HG03095 (cell line): ENCODE data around the gene POU3F3.

Experiments
- ATAC-seq: cut with Tn5 transposase; IDR thresholded peaks from one replicate; pipeline ENCODE4 v1.9.1; 2021; ENCODE audit warnings: moderate library complexity; ENCODE audit not compliant: unreplicated experiment

The POU3F3 gene

GRCh38 chr2:104853534-104854497 lies at the start of gene POU3F3:
POU3F3 (plus strand) TSS chr2:104854115; CDS start chr2:104855511, 1,396 bp downstream.
- ATAC-seq = peak; percentile 36

DNA sequence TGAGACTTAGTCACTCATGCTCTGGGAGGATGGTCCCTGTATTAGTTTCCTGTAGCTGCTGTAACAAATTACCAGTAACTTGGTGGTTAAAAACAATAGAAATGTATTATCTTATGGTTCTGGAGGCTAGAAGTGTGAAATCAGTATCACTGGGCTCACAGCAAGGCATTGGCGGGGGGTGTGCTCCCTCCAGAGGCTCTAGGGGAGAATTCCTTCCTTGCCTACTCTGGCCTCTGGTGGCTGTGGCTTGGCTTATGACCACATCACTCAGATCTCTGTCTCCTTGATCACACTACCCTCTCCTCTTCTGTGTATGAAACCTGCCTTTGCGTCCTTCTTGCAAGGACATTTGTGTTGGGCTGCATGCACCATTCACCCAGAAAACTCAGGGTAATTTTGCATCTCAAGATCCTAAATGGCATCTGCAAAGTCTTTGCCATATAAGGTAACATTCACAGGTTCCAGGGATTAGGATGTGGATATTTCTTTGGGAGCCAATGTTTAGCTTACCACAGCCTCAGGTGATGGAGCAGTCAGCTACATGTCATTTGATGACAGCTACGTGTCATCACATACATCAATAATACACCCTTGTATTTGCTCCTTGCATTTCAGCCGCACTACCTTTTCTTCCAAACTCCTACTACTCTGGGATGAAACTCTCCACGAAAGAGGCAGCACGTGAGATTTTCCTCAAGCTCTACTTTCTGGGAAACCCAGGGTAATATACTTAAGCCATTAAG lies 49.6 kb upstream of the POU3F3 start:
- no peak for ATAC-seq

DNA sequence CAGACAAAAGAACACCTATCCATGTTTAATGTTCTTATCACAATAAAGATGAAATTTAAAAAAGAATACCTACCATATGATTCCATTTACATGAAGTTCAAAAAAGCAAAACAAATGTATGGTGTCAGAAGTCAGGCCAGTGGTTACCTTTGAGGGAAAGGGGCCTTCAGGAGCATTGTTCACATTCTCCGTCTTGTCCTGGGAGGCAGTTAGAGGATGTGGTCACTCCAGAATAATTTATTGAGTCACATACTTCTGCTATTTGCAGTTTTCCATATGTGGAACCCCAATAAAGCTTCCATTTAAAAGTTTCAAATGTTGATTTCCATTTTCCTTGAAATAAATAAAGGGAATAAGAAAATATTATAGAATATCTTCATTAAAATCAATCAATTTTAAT lies 41.6 kb upstream of the POU3F3 start:
- ATAC-seq = no peak

DNA sequence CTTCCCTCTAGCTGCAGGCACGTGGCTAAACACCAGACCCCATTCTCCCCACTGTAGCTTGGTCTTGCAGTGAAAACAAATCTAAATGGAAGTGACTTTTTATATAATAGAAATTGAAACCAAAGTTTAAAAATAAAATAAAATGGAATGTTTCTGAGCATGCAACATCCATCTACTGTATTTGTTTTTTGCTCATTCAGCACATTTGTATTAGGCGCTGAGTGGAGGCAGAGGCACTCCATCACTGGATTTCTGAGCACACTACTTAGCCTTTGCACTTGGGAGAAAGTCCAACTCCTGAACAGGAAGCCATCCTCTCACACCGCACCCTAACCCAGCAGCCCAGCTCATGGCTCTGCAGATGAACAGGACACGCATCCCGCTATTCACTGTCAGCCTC lies 37.8 kb upstream of the POU3F3 start:
- no peak for ATAC-seq

- ATAC-seq = no peak
Measured at GRCh38 chr2:104818264-104818663, 35.7 kb upstream of the POU3F3 start.

GRCh38 chr2:104820126-104820525 lies 33.8 kb upstream of the POU3F3 start:
- no peak for ATAC-seq

DNA sequence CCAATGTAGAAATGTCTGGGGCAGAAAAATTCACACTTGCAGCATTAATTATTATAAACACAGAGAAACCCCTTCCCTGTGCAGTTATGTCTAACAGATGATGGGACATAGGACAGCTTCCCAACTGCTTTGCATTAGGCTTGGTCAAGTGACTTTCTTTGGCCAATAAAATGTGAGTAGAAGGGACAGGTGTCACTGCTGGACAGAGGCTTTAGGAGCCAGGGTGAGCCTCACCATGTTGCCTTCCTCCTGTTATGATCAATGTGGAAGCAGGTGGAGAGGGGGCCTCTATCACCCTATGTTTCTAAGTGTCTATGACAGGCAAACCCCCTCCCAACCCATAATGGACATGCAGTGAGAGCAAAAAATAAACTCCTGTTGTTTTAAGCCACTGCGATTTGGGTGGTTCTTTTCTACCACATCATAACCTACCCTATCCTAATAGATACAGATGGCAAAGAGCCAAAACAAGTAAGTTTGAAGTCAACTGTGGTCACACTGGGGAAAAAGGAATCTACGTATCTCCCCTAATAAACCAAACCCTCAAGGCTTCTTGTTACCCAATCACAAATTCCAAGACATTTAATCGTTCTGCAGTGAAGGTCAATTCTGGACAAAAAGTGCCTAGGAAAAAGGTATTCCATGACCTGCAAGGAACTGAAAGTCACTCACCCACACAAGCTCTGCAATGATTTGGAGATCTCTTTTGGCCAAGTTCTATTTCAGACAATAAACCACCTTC lies 28.6 kb upstream of the POU3F3 start:
- ATAC-seq = no peak

GRCh38 chr2:104826016-104826415 lies 27.9 kb upstream of the POU3F3 start:
- no peak for ATAC-seq

DNA sequence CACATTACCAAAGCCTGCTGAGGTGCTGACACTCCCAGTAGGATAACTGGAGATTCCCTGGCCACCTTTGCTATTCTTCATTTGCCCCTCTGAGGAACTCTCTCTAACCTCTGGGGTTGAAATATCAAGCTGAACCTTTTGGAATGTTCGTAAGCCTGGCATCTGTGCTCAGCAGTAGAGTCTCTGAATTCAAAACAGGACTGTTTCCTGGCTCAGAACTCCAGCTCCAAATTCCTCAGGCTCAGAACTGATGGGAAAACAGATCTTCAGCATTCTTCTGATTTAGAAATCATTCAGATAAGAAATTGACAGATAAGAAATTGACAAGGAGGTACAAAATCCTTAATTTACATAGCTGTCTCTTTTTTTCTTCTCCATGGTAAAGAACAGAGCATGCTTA lies 22.2 kb upstream of the POU3F3 start:
- ATAC-seq = no peak

- ATAC-seq = no peak
Measured at GRCh38 chr2:104834431-104835153, 19.3 kb upstream of the POU3F3 start.

GRCh38 chr2:104836265-104836664 lies 17.6 kb upstream of the POU3F3 start:
- no peak for ATAC-seq

GRCh38 chr2:104836841-104837240 lies 17.1 kb upstream of the POU3F3 start:
- ATAC-seq = no peak

DNA sequence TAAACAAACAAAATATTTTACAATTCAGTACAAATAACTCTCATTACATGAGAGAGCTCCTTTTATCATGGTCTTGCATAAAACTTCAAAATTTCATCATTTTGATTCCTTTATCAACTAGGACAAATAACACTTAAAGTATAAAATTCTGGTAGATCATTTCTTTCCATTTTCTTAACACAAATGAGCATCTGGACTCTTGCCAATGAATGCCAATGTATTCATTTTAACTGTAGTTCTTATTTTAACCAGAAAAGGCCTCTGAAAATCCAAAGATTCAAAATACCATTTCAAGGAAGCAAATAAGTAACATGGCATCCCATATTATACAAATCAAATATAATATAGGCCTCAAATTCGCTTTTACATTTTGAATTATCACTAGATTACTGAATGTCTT lies 13.8 kb upstream of the POU3F3 start:
- no peak for ATAC-seq

DNA sequence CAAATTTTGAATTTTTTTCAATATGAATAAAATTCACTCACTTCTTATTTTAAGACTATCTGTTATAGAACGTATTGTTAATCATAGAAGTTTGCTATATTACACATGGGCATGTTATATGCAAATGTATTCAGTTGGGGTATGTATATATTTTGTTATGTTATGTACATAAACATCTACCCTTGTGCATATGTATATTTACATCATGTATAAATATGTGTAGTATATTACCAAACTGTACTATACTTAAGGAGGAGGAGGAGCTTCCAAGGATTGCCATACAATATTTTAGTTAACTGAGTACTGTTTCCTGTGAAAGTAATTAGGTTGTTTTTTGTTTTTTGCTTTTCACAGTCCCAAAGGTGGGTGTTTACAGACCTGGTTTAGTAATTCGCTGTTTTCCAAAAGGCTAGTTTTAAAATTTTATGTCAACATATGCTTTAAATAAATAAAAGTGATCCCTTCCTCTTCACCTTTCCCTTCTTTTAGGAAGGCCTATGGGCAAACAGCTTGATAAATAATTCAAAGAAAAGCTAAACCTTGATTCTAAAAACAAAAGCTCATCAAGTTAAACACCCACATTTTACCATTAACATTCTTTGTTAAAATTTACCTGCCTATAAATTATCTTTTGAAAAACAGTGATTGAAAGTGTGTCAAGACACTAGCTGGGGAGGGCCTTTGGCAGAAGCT lies 12.9 kb upstream of the POU3F3 start:
- ATAC-seq = no peak

DNA sequence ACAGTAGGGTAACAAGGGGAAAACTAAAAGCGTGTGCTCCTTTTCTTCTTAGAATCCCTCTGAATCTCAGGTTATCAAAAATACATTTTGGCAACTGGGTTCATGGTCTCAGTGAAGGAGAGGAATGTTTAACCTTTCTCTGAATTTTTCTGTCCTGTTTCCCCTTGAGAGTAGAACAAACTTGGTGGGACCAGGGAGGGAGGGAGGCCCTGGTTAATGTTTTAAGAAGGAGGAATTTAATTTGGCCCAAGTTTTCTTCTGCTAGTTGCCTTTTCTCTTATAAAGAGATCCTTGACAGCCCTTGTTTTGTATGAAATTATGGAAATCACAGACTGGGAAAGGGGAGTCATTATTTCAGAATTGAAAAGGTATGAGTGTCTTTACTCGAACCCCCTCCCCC lies 12.2 kb upstream of the POU3F3 start:
- no peak for ATAC-seq

DNA sequence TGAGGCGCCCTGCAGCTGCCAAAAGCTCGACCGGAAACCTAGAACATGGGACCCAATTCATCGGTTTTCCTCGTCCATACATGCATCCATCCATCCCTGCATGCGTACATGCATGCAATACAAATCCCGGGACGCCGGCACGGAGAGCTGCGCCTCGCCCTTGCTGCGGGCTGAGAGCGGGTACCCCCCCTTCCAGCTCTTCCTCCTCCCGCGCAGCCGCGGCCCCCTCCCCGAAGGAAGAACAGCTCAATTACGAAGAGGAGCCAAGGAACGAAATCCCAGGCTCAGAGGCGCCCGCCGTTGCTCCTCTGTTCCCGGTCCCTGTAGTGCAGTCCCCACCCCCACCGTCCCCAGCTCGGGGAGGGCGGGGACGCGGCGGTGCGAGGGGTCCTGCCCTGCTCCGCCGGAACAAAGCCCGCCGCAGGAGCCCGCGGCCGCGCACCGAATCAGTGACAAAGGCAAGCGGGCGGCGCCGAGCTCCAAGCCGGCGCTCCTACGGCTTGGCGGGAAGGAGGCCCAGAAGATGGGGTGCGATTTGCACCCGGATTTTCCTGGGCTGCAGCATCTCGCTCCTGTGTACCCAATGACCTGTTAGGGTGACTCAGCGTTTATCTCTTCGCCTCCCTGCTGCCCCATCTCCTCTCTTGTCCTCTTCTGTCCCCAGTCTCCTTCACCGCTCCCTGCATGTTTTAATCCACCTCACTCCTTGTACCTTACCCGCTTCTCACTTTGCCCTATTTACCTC lies 8.9 kb upstream of the POU3F3 start:
- no peak for ATAC-seq

- no peak for ATAC-seq
Measured at GRCh38 chr2:104845552-104845931, 8.4 kb upstream of the POU3F3 start.

DNA sequence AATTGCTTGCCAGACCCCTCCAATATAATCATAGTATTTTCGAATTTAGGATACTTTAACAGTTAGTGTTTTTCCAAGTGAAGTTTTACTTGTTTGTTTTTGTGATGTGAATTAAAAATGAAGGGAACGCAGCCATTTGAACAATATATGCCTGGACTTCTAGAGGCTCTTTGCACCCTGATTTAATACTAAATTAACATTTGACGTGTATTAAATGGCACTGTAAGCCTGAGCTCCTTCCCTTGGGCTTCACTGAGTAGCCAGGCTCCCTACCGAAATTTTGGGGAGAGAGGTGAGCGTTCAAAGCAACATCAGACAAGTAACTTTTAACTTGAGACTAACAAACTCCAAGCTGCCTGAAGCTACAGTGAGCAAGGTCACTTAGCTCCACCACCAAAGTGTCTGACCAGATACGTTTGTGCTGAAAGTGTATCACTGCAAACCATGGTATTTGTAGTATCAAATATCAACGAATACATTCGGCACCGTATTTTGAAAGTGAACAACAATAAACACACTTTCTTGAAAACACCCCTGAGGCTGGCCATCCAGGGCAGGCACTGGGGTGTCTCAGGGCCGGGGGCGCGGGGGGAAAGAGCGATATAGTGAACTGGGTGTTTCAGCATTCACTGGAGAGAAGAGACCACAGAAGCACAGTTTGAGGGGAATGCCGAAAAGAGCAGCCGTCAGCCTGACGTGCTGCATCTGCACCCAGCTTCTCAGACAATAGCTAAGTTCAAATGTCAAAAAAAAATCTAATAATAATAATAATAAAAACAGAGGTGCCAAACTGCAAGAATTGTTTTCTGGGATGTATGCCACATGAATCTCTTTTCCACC lies 7.7 kb upstream of the POU3F3 start:
- no peak for ATAC-seq
